NCI-H2107 (cell line): ENCODE data around the gene IL1RAPL2.
"Not testable (repeated sequence)": the region's sequence is repeated elsewhere in the genome, so short reads cannot be mapped to it uniquely, and the experiment has no call there.

Experiments used
- DNase-seq: peaks from one replicate; lab custom pipeline; 2025; lab: John Stamatoyannopoulos, UW

The IL1RAPL2 gene

GRCh38 chrX:104670051-104670450 is 104.1 kb downstream of the IL1RAPL2 start:
- no peak for DNase-seq

GRCh38 chrX:104677517-104677916 is 111.5 kb downstream of the IL1RAPL2 start:
- not testable (repeated sequence) for DNase-seq

GRCh38 chrX:104679175-104679574 is 113.2 kb downstream of the IL1RAPL2 start:
- DNase-seq: no peak

- no peak for DNase-seq
These were observed 115.2 kb downstream of the IL1RAPL2 start for GRCh38 chrX:104681214-104681613.

- DNase-seq: no peak
These were observed 118.1 kb downstream of the IL1RAPL2 start for GRCh38 chrX:104684077-104684476.

- DNase-seq: no peak
These were observed 129.6 kb downstream of the IL1RAPL2 start for GRCh38 chrX:104695593-104695992.

GRCh38 chrX:104696667-104697066 is 130.7 kb downstream of the IL1RAPL2 start:
- no peak for DNase-seq

- DNase-seq: no peak
These were observed 131.3 kb downstream of the IL1RAPL2 start for GRCh38 chrX:104697294-104697693.

- no peak for DNase-seq
These were observed 141.0 kb downstream of the IL1RAPL2 start for GRCh38 chrX:104707042-104707441.

GRCh38 chrX:104707572-104707971 is 141.6 kb downstream of the IL1RAPL2 start:
- no peak for DNase-seq

GRCh38 chrX:104712515-104712914 is 146.5 kb downstream of the IL1RAPL2 start:
- no peak for DNase-seq

- DNase-seq: no peak
These were observed 155.9 kb downstream of the IL1RAPL2 start for GRCh38 chrX:104721854-104722253.

GRCh38 chrX:104728456-104728855 is 162.5 kb downstream of the IL1RAPL2 start:
- DNase-seq: no peak

GRCh38 chrX:104742355-104742754 is 176.4 kb downstream of the IL1RAPL2 start:
- no peak for DNase-seq

- no peak for DNase-seq
These were observed 179.2 kb downstream of the IL1RAPL2 start for GRCh38 chrX:104745152-104745551.

- no peak for DNase-seq
These were observed 184.1 kb downstream of the IL1RAPL2 start for GRCh38 chrX:104749951-104750610.

GRCh38 chrX:104762641-104763040 is 196.6 kb downstream of the IL1RAPL2 start:
- DNase-seq: no peak

GRCh38 chrX:104789784-104790183 is 223.8 kb downstream of the IL1RAPL2 start:
- DNase-seq: no peak

- DNase-seq: no peak
These were observed 229.8 kb downstream of the IL1RAPL2 start for GRCh38 chrX:104795804-104796203.

GRCh38 chrX:104803219-104803618 is 237.2 kb downstream of the IL1RAPL2 start:
- DNase-seq: no peak

- no peak for DNase-seq
These were observed 240.3 kb downstream of the IL1RAPL2 start for GRCh38 chrX:104806346-104806745.

GRCh38 chrX:104833401-104833800 is 267.4 kb downstream of the IL1RAPL2 start:
- DNase-seq: no peak

GRCh38 chrX:104842646-104843045 is 276.6 kb downstream of the IL1RAPL2 start:
- no peak for DNase-seq

- DNase-seq: no peak
These were observed 286.2 kb downstream of the IL1RAPL2 start for GRCh38 chrX:104852241-104852640.
